GM12878 (cell line): ENCODE measurements around the gene TMPRSS11F. TPM values are rescaled to one million over a fixed set of nuclear protein-coding genes. Genes with fewer than 3 reads are reported as not detected.

ENCODE experiments used
- ATAC-seq: fragments of 200-7000 bp; cut with Tn5 transposase; 3 replicates; pipeline ENCODE4 v1.9.1; 2020; ENCODE audit warnings: mild to moderate bottlenecking, moderate library complexity
- BruUV-seq: library from RNA; stranded (reverse); fragments of 400-500 nt; replicated peaks from 2 replicates; lab custom pipeline; 2021; lab: Mats Ljungman, UMichigan
- CTCF ChIA-PET: fragments of 300-600 bp; sonication (Branson Sonifier 250); formaldehyde crosslinking; extraction: SDS; loops from one replicate; lab custom pipeline; 2021; ENCODE audit warnings: inconsistent platforms; lab: Yijun Ruan, JAX
- POLR2A ChIA-PET: fragments of 350-600 bp; formaldehyde crosslinking; extraction: SDS; loops from one replicate; lab custom pipeline; 2021; ENCODE audit warnings: inconsistent platforms; lab: Charles Lee
- RAD21 ChIA-PET: fragments of 300-600 bp; sonication (Branson Sonifier 250); formaldehyde crosslinking; loops from one replicate; lab custom pipeline; 2023; ENCODE audit warnings: antibody characterized with exemption; ENCODE audit not compliant: unreplicated experiment; lab: Charles Lee
- SMC1A ChIA-PET: fragments of 300-600 bp; sonication (Branson Sonifier 250); formaldehyde crosslinking; loops from one replicate; lab custom pipeline; 2023; ENCODE audit not compliant: unreplicated experiment, uncharacterized antibody; lab: Charles Lee
- DNase-seq: peaks from one replicate; pipeline ENCODE4 v3.0.0-alpha.2; 2011; ENCODE audit warnings: low read depth, low spot score
- FAIRE-seq: peaks from 3 replicates; lab custom pipeline; 2011; peaks lifted over from hg19 to GRCh38; lab: Jason Lieb, UNC
- H2AFZ ChIP-seq: 2 replicates; pipeline ENCODE4 v1.6.0; 2011; ENCODE audit warnings: low read depth, low read length, control low read depth; ENCODE audit not compliant: control insufficient read depth
- H3K27ac ChIP-seq: 2 replicates; pipeline ENCODE4 v1.5.1; 2011; ENCODE audit warnings: control low read depth; ENCODE audit not compliant: control insufficient read depth, insufficient read depth
- H3K27me3 ChIP-seq, 2 experiments: replicated peaks in 1 of 2; 2 replicates each; pipeline versions ENCODE4 v1.6.0 to v1.6.1; 2011; ENCODE audit warnings: low read length in 1 of 2; ENCODE audit not compliant: control insufficient read depth in 2 of 2, insufficient read depth in 2 of 2
- H3K36me3 ChIP-seq, 2 experiments: 2 replicates each; pipeline ENCODE4 v1.5.1; 2011; ENCODE audit warnings: low read length in 1 of 2; ENCODE audit not compliant: control insufficient read depth in 2 of 2, insufficient read depth in 2 of 2
- H3K4me1 ChIP-seq: 2 replicates; pipeline ENCODE4 v1.6.1; 2011; ENCODE audit warnings: mild to moderate bottlenecking, low read length, moderate library complexity, mixed read lengths; ENCODE audit not compliant: control insufficient read depth, insufficient read depth
- H3K4me2 ChIP-seq: 2 replicates; pipeline ENCODE4 v1.6.0; 2011; ENCODE audit warnings: control low read depth; ENCODE audit not compliant: control insufficient read depth, insufficient read depth
- H3K4me3 ChIP-seq: fragments of 200-600 bp; sonication (generic); 2 replicates; pipeline ENCODE4 v1.5.1; 2016
- H3K79me2 ChIP-seq: 2 replicates; pipeline ENCODE4 v1.6.0; 2011; ENCODE audit warnings: low read length; ENCODE audit not compliant: control insufficient read depth, insufficient read depth
- H3K9ac ChIP-seq: 2 replicates; pipeline ENCODE4 v1.8.0; 2011; ENCODE audit warnings: low read length, control low read depth, mixed read lengths; ENCODE audit not compliant: control insufficient read depth, insufficient read depth
- H3K9me3 ChIP-seq: replicated peaks from 3 replicates; pipeline ENCODE4 v1.5.1; 2011; ENCODE audit warnings: mild to moderate bottlenecking, low read length; ENCODE audit not compliant: control insufficient read depth, insufficient read depth
- H4K20me1 ChIP-seq: 2 replicates; pipeline ENCODE4 v1.6.0; 2011; ENCODE audit not compliant: control insufficient read depth, insufficient read depth
- BMI1 ChIP-seq: fragments of 450-650 bp; IDR thresholded peaks from 2 replicates; pipeline ENCODE4 v1.6.1; 2016; ENCODE audit warnings: mild to moderate bottlenecking, moderate library complexity, borderline replicate concordance
- CREM ChIP-seq: IDR thresholded peaks from 2 replicates; pipeline ENCODE4 v1.6.1; 2014; ENCODE audit warnings: antibody characterized with exemption, low read depth
- E2F4 ChIP-seq: IDR thresholded peaks from 2 replicates; pipeline ENCODE4 v1.6.1; 2012; ENCODE audit warnings: low read depth, low read length, improper control_type of control experiment
- HDAC2 ChIP-seq: fragments of 200-600 bp; sonication (generic); IDR thresholded peaks from 2 replicates; pipeline ENCODE4 v1.6.1; 2017
- KDM1A ChIP-seq: fragments of 200-600 bp; sonication (generic); IDR thresholded peaks from 2 replicates; pipeline ENCODE4 v1.6.1; 2016; ENCODE audit warnings: borderline replicate concordance
- KLF5 ChIP-seq: fragments of 450-650 bp; IDR thresholded peaks from 2 replicates; pipeline ENCODE4 v1.6.1; 2014; ENCODE audit warnings: mild to moderate bottlenecking; ENCODE audit not compliant: partially characterized antibody
- NKRF ChIP-seq: fragments of 450-650 bp; conservative IDR thresholded peaks from 2 replicates; pipeline ENCODE4 v1.6.1; 2017; ENCODE audit warnings: mild to moderate bottlenecking, moderate library complexity
- NRF1 ChIP-seq: conservative IDR thresholded peaks from 2 replicates; pipeline ENCODE4 v1.6.1; 2011; ENCODE audit warnings: mild to moderate bottlenecking, low read depth, low read length, improper control_type of control experiment
- PBX3 ChIP-seq: IDR thresholded peaks from 2 replicates; pipeline ENCODE4 v1.6.1; 2011; ENCODE audit warnings: mild to moderate bottlenecking, low read depth, low read length, moderate library complexity; ENCODE audit not compliant: insufficient replicate concordance
- PML ChIP-seq: IDR thresholded peaks from 2 replicates; pipeline ENCODE4 v1.6.1; 2012; ENCODE audit warnings: low read length, inconsistent platforms
- POLR2A ChIP-seq: IDR thresholded peaks from 2 replicates; pipeline ENCODE4 v1.6.1; 2011; ENCODE audit warnings: low read depth, mild to moderate bottlenecking, low read length
- SMAD5 ChIP-seq: IDR thresholded peaks from 2 replicates; pipeline ENCODE4 v1.6.1; 2016; ENCODE audit warnings: antibody characterized with exemption, low read depth
- SUPT20H ChIP-seq: IDR thresholded peaks from 2 replicates; pipeline ENCODE4 v1.6.1; 2011; ENCODE audit warnings: low read depth, mild to moderate bottlenecking, low read length, moderate library complexity, borderline replicate concordance; ENCODE audit not compliant: control insufficient read depth
- ZNF207 ChIP-seq: fragments of 450-650 bp; IDR thresholded peaks from 2 replicates; pipeline ENCODE4 v1.6.1; 2014; ENCODE audit warnings: antibody characterized with exemption, mild to moderate bottlenecking, borderline replicate concordance
- ZNF217 ChIP-seq: fragments of 450-650 bp; IDR thresholded peaks from 2 replicates; pipeline ENCODE4 v1.6.1; 2017; ENCODE audit warnings: antibody characterized with exemption, mild to moderate bottlenecking
- ZNF687 ChIP-seq: fragments of 450-650 bp; IDR thresholded peaks from 2 replicates; pipeline ENCODE4 v1.6.1; 2017; ENCODE audit warnings: mild to moderate bottlenecking, moderate library complexity
- WGBS: methylation state at CpG from one replicate; pipeline ENCODE4 v1.1.6; 2016; ENCODE audit warnings: low lambda C conversion rate; ENCODE audit not compliant: insufficient replicate concordance, insufficient coverage; ENCODE audit errors: missing lambda C conversion rate; 5-methylcytosine and 5-hydroxymethylcytosine counted together
- in situ Hi-C: fragments of 300-500 bp; cut with MboI; formaldehyde crosslinking; loops from 9 replicates; pipeline ENCODE4 v1.14.3; 2018; ENCODE audit warnings: mixed read lengths
- intact Hi-C: fragments of 100-400 bp; cut with micrococcal nuclease; formaldehyde crosslinking; loops from one replicate; pipeline ENCODE4 v1.14.2; 2022; ENCODE audit not compliant: unreplicated experiment
- polyA plus RNA-seq, 11 experiments: library from polyadenylated mRNA; depleted of rRNA in 4 of 11; unstranded in 6 of 11; stranded (reverse) in 5 of 11; fragments of >200 nt; fragmentation: Nextera tagmentation in 4 of 11; fragmentation: Illumina TruSeq in 1 of 11; extraction: Ambion mirVana in 4 of 11; extraction: Trizol in 1 of 11; gene quantifications; 1 replicate in 1 of 11; 2 replicates in 10 of 11; pipeline versions ENCODE4 v1.2.1 to v1.2.3, GENCODE V29; 2011 to 2016; ENCODE audit warnings: inconsistent platforms in 2 of 11, missing spikeins in 2 of 11, low read depth in 1 of 11
- total RNA-seq, 4 experiments: library from RNA; depleted of rRNA in 3 of 4; stranded (reverse); fragments of >200 nt in 3 of 4; fragmentation: Illumina TruSeq in 1 of 4; extraction: Trizol in 1 of 4; gene quantifications; 2 replicates each; pipeline versions ENCODE4 v1.2.1 to v1.2.3, GENCODE V29; 2013 to 2021

TMPRSS11F gene
- total and polyA plus RNA-seq, 10 of the 15 experiments (the other 5 are each of a cell fraction or from before 2014, with no cell fraction given) = not detected

- Histone ChIP-seq H3K27ac (no peak overlapping the region), H3K4me2 (no peak overlapping the region), H3K4me1 (no peaks in the 10 kb centered on the region), H3K9ac (no peak overlapping the region), H3K79me2 (no peaks in the 10 kb centered on the region), H3K9me3 (no peaks in the 10 kb centered on the region), H4K20me1 (no peaks in the 10 kb centered on the region), H3K4me3 (no peak overlapping the region), H3K36me3 (no peaks in the 10 kb centered on the region), H2AFZ (no peak overlapping the region), H3K27me3 (no peaks in the 10 kb centered on the region)
- intact Hi-C loops (no loop called here), in situ Hi-C loops (no loop called here)
- POLR2A ChIA-PET = no interaction called here
- BruUV-seq = no TSS peak
- CTCF ChIA-PET = no interaction called here
- DNase-seq (no peak), FAIRE-seq (no peak), ATAC-seq (no peak)
- TF ChIP-seq E2F4 (no peak), BMI1 (no peak), ZNF217 (no peak), KLF5 (no peak), NKRF (no peak), ZNF687 (no peak), SMAD5 (no peak), ZNF207 (no peak), HDAC2 (no peak), POLR2A (no peak), CREM (no peak), PBX3 (no peak), SUPT20H (no peak), NRF1 (no peak), KDM1A (no peak), PML (no peak)
- WGBS = 13% methylated on average over 3 of the region's 3 CpGs
- RAD21 ChIA-PET = no interaction called here
- SMC1A ChIA-PET = no interaction called here
These were observed 19.4 kb upstream of the TMPRSS11F start for GRCh38 chr4:68148800-68149685.
